Keratinocyte (primary cell): ENCODE results near the gene TRAPPC2. TPM values are rescaled to one million over a fixed set of nuclear protein-coding genes. Genes with fewer than 3 reads are reported as not detected.

ENCODE experiments used
- DNase-seq: peaks from one replicate; pipeline ENCODE4 v3.0.0-alpha.2; 2011; ENCODE audit warnings: low read depth, missing footprints, low spot score
- FAIRE-seq: peaks from 2 replicates; lab custom pipeline; 2011; peaks lifted over from hg19 to GRCh38; lab: Jason Lieb, UNC
- H2AFZ ChIP-seq: 2 replicates; pipeline ENCODE4 v1.6.0; 2012; ENCODE audit warnings: low read length, control low read depth, inconsistent platforms; ENCODE audit not compliant: control insufficient read depth
- H3K27ac ChIP-seq: 2 replicates; pipeline ENCODE4 v1.5.1; 2011; ENCODE audit warnings: low read length; ENCODE audit not compliant: control insufficient read depth, insufficient read depth
- H3K27me3 ChIP-seq: 3 replicates; pipeline ENCODE4 v1.6.0; 2011; ENCODE audit warnings: low read length; ENCODE audit not compliant: control insufficient read depth, insufficient read depth; ENCODE audit errors: extremely low read depth
- H3K36me3 ChIP-seq, 2 experiments: 2 replicates in 1 of 2; 3 replicates in 1 of 2; pipeline ENCODE4 v1.5.1; 2011; ENCODE audit warnings: low read length in 2 of 2, mild to moderate bottlenecking in 1 of 2; ENCODE audit not compliant: control insufficient read depth in 2 of 2, insufficient read depth in 2 of 2; ENCODE audit errors: extremely low read depth in 1 of 2
- H3K4me1 ChIP-seq: 3 replicates; pipeline ENCODE4 v1.5.1; 2011; ENCODE audit warnings: low read length; ENCODE audit not compliant: control insufficient read depth, insufficient read depth; ENCODE audit errors: extremely low read depth
- H3K4me2 ChIP-seq: 3 replicates; pipeline ENCODE4 v1.6.0; 2011; ENCODE audit warnings: low read depth, low read length; ENCODE audit not compliant: control insufficient read depth, insufficient read depth; ENCODE audit errors: extremely low read depth
- H3K4me3 ChIP-seq, 3 experiments: fragments of 200-600 bp in 1 of 3; sonication (generic) in 1 of 3; 2 replicates in 2 of 3; 3 replicates in 1 of 3; pipeline ENCODE4 v1.5.1; 2011 to 2016; ENCODE audit warnings: low read length in 3 of 3, mild to moderate bottlenecking in 3 of 3, control low read depth in 2 of 3, inconsistent platforms in 1 of 3, low read depth in 1 of 3, mixed read lengths in 1 of 3, mixed run types in 1 of 3, moderate library complexity in 1 of 3; ENCODE audit not compliant: control insufficient read depth in 2 of 3, insufficient read depth in 2 of 3; ENCODE audit errors: extremely low read depth in 1 of 3
- H3K79me2 ChIP-seq: 2 replicates; pipeline ENCODE4 v1.6.0; 2012; ENCODE audit warnings: low read length; ENCODE audit not compliant: control insufficient read depth, insufficient read depth
- H3K9ac ChIP-seq: 3 replicates; pipeline ENCODE4 v1.6.0; 2011; ENCODE audit warnings: low read length; ENCODE audit not compliant: control insufficient read depth, insufficient read depth; ENCODE audit errors: extremely low read depth
- H3K9me1 ChIP-seq: 3 replicates; pipeline ENCODE4 v1.6.0; 2011; ENCODE audit warnings: low read length; ENCODE audit not compliant: control insufficient read depth, insufficient read depth; ENCODE audit errors: extremely low read depth
- H3K9me3 ChIP-seq: 2 replicates; pipeline ENCODE4 v1.5.1; 2012; ENCODE audit warnings: low read depth, low read length; ENCODE audit not compliant: control insufficient read depth
- H4K20me1 ChIP-seq: 3 replicates; pipeline ENCODE4 v1.6.0; 2011; ENCODE audit warnings: low read length; ENCODE audit not compliant: control insufficient read depth, insufficient read depth; ENCODE audit errors: extremely low read depth
- CTCF ChIP-seq, 3 experiments: IDR thresholded peaks in 1 of 3; conservative IDR thresholded peaks in 1 of 3; optimal IDR thresholded peaks in 1 of 3; 2 replicates in 2 of 3; 3 replicates in 1 of 3; pipeline versions ENCODE3 to v1.5.1; 2011; ENCODE audit warnings: low read length in 3 of 3, mild to moderate bottlenecking in 3 of 3, moderate library complexity in 2 of 3, control low read depth in 1 of 3, inconsistent platforms in 1 of 3; ENCODE audit not compliant: insufficient read depth in 2 of 3; ENCODE audit errors: extremely low read depth in 1 of 3
- EZH2 ChIP-seq: IDR thresholded peaks from one replicate; pipeline ENCODE4 v1.6.1; 2012; ENCODE audit warnings: inconsistent platforms, mild to moderate bottlenecking, low read length, moderate library complexity
- dilution Hi-C: fragments of 300-500 bp; cut with MboI; formaldehyde crosslinking; loops from one replicate; pipeline ENCODE4 v1.7.0; 2020; ENCODE audit warnings: low sequenced_read_pairs; ENCODE audit not compliant: extremely low pct_ligation_motif_present
- polyA plus RNA-seq, 5 experiments: library from polyadenylated mRNA; depleted of rRNA in 3 of 5; stranded (reverse) in 3 of 5; stranded (forward) in 1 of 5; unstranded in 1 of 5; fragments of >200 nt; gene quantifications; 1 replicate in 1 of 5; 2 replicates in 3 of 5; 3 replicates in 1 of 5; pipeline versions ENCODE4 v1.2.1 to v1.2.3, GENCODE V29; 2011 to 2012; ENCODE audit warnings: missing spikeins in 2 of 5, low read depth in 1 of 5, low replicate concordance in 1 of 5

TRAPPC2 gene
- polyA plus RNA-seq, 1 donor (not counting 4 experiments of a cell fraction or from before 2014, with no cell fraction given), result 19.0 TPM

- TF ChIP-seq EZH2 (no peak), CTCF (optimal IDR thresholded peaks at IDR 0.05 in 1 of 3, IDR thresholded peaks at IDR 0.05 in 1 of 3, conservative IDR thresholded peaks at IDR 0.05 in 1 of 3; ENCODE audit: extremely low read depth in 1 of 3, insufficient read depth in 2 of 3, low read length in 3 of 3) (no peak)
These were observed 36.0 kb downstream of the TRAPPC2 start for GRCh38 chrX:13698432-13698831.

GRCh38 chrX:13697976-13698375 lies 36.4 kb downstream of the TRAPPC2 start:
- dilution Hi-C loops, result no loop called here
- H4K20me1 ChIP-seq, result no peaks in the 10 kb centered on the region
- no peak for TF ChIP-seq EZH2
- no peak for TF ChIP-seq CTCF (optimal IDR thresholded peaks at IDR 0.05 in 1 of 3, IDR thresholded peaks at IDR 0.05 in 1 of 3, conservative IDR thresholded peaks at IDR 0.05 in 1 of 3; ENCODE audit: extremely low read depth in 1 of 3, insufficient read depth in 2 of 3, low read length in 3 of 3)

More at GRCh38 chrX:13698432-13698831, 36.0 kb downstream of the TRAPPC2 start:
- DNase-seq (no peak), FAIRE-seq (no peak)
- no peaks in the 10 kb centered on the region for H3K27me3 ChIP-seq
- H3K9ac ChIP-seq, result no peak overlapping the region
- H3K4me2 ChIP-seq, result no peak overlapping the region
- no peak overlapping the region for H3K27ac ChIP-seq
- H3K4me1 ChIP-seq, result peaks cover 25% of the 10 kb centered on the region
- H2AFZ ChIP-seq, result no peak overlapping the region
- peaks cover 2 to 3% of the 10 kb centered on the region in 2 experiments for H3K36me3 ChIP-seq
- no peak overlapping the region for H3K4me3 ChIP-seq
- dilution Hi-C loops, result no loop called here
- no peaks in the 10 kb centered on the region for H4K20me1 ChIP-seq
- peaks cover 61% of the 10 kb centered on the region for H3K79me2 ChIP-seq
- H3K9me1 ChIP-seq, result peaks cover 2% of the 10 kb centered on the region
- H3K9me3 ChIP-seq, result no peaks in the 10 kb centered on the region

More at GRCh38 chrX:13697976-13698375, 36.4 kb downstream of the TRAPPC2 start:
- H3K9ac ChIP-seq, result no peak overlapping the region
- H3K4me1 ChIP-seq, result peaks cover 29% of the 10 kb centered on the region
- H3K79me2 ChIP-seq, result peaks cover 58% of the 10 kb centered on the region
- peaks cover 2% of the 10 kb centered on the region for H3K9me1 ChIP-seq
- no peak overlapping the region for H3K4me2 ChIP-seq
- H3K27me3 ChIP-seq, result no peaks in the 10 kb centered on the region
- no peak overlapping the region for H2AFZ ChIP-seq
- DNase-seq (no peak), FAIRE-seq (no peak)
- H3K27ac ChIP-seq, result no peak overlapping the region
- peaks cover 2 to 3% of the 10 kb centered on the region in 2 experiments for H3K36me3 ChIP-seq
- no peak overlapping the region for H3K4me3 ChIP-seq
- no peaks in the 10 kb centered on the region for H3K9me3 ChIP-seq
